ENCODE results near the gene NEDD4L. TPM values are rescaled to one million over a fixed set of nuclear protein-coding genes. Genes with fewer than 3 reads are reported as not detected.

Gene NEDD4L
- total RNA-seq, 2 donors from 2014 or later: 149 to 212 TPM

- no peak for DNase-seq
- H3K4me1 ChIP-seq: no peaks in the 10 kb centered on the region
- intact Hi-C loops (cut with DNase I): no loop called here
These were observed 350.8 kb downstream of the NEDD4L start for GRCh38 chr18:58394602-58395425.

GRCh38 chr18:58396144-58396543, 352.1 kb downstream of the NEDD4L start:
- Histone ChIP-seq H3K27ac (no peak overlapping the region), H3K9ac (ENCODE audit: low read depth in 2 of 2, low read length in 2 of 2) (no peak overlapping the region), H3K9me3 (no peaks in the 10 kb centered on the region), H3K36me3 (no peaks in the 10 kb centered on the region), H3K4me3 (no peak overlapping the region), H3K4me1 (no peaks in the 10 kb centered on the region), H3K27me3 (no peaks in the 10 kb centered on the region)
- no peak for DNase-seq
- TF ChIP-seq CTCF (IDR thresholded peaks at IDR 0.05): no peak
- intact Hi-C loops (cut with DNase I): no loop called here

More at GRCh38 chr18:58394602-58395425, 350.8 kb downstream of the NEDD4L start:
- H3K9ac ChIP-seq (ENCODE audit: low read depth in 2 of 2, low read length in 2 of 2): no peak overlapping the region
- H3K9me3 ChIP-seq: no peaks in the 10 kb centered on the region
- H3K36me3 ChIP-seq: no peaks in the 10 kb centered on the region
- H3K27ac ChIP-seq: no peak overlapping the region
- TF ChIP-seq CTCF (IDR thresholded peaks at IDR 0.05): no peak
- H3K4me3 ChIP-seq: no peak overlapping the region
- no peaks in the 10 kb centered on the region for H3K27me3 ChIP-seq

- H3K4me1 ChIP-seq: no peaks in the 10 kb centered on the region
- H3K27ac ChIP-seq: no peak overlapping the region
- H3K36me3 ChIP-seq: no peaks in the 10 kb centered on the region
- intact Hi-C loops (cut with DNase I): no loop called here
- no peak overlapping the region for H3K4me3 ChIP-seq
- H3K9me3 ChIP-seq: no peaks in the 10 kb centered on the region
- no peak overlapping the region for H3K9ac ChIP-seq (ENCODE audit: low read depth in 2 of 2, low read length in 2 of 2)
- DNase-seq: no peak
- TF ChIP-seq CTCF (IDR thresholded peaks at IDR 0.05): no peak
- H3K27me3 ChIP-seq: no peaks in the 10 kb centered on the region
These were observed 352.9 kb downstream of the NEDD4L start for GRCh38 chr18:58396966-58397365.

GRCh38 chr18:58397385-58398132, 353.5 kb downstream of the NEDD4L start:
- intact Hi-C loops (cut with DNase I): no loop called here
- DNase-seq: no peak
- TF ChIP-seq CTCF (IDR thresholded peaks at IDR 0.05): no peak
- Histone ChIP-seq H3K9ac (ENCODE audit: low read depth in 2 of 2, low read length in 2 of 2) (no peak overlapping the region), H3K27me3 (no peaks in the 10 kb centered on the region), H3K27ac (no peak overlapping the region), H3K9me3 (no peaks in the 10 kb centered on the region), H3K4me3 (no peak overlapping the region), H3K4me1 (no peaks in the 10 kb centered on the region), H3K36me3 (no peaks in the 10 kb centered on the region)

- TF ChIP-seq CTCF (IDR thresholded peaks at IDR 0.05): no peak
- intact Hi-C loops (cut with DNase I): no loop called here
- no peak overlapping the region for H3K27ac ChIP-seq
- DNase-seq: peak; percentile 47
- no peaks in the 10 kb centered on the region for H3K4me1 ChIP-seq
- H3K9me3 ChIP-seq: no peaks in the 10 kb centered on the region
- H3K36me3 ChIP-seq: no peaks in the 10 kb centered on the region
- no peaks in the 10 kb centered on the region for H3K27me3 ChIP-seq
- no peak overlapping the region for H3K4me3 ChIP-seq
- H3K9ac ChIP-seq (ENCODE audit: low read depth in 2 of 2, low read length in 2 of 2): no peak overlapping the region
These were observed 354.8 kb downstream of the NEDD4L start for GRCh38 chr18:58398648-58399398.

All from colonic mucosa (tissue), 4 donors.